ENCODE measurements around the gene ITPA.

Gene ITPA

DNA sequence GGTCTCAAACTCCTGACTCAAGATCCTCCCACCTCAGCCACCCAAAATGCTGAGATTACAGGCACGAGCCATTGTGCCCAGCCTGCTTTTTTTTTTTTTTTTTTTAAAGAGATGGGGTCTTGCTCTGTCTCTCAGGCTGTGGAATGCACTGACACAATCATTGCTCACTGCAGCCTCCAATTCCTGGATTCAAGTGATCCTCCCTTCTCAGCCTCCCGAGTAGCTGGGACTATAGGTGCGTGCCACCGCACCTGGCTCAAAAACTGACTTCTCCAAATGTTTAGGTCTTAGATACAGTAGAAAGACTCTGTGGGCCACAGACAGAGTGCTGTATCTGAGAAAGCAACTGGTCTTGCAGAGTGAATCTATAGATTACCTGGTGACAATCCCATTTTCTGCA, 60.8 kb downstream of the ITPA start:
- no peak for TF ChIP-seq CTCF (conservative IDR thresholded peaks at IDR 0.05)
- H3K27ac ChIP-seq, result no peak overlapping the region

GRCh38 chr20:3273371-3273770, 64.1 kb downstream of the ITPA start:
- no peak for TF ChIP-seq CTCF (conservative IDR thresholded peaks at IDR 0.05)

More at GRCh38 chr20:3273371-3273770, 64.1 kb downstream of the ITPA start:
- no peak overlapping the region for H3K27ac ChIP-seq

All from VCaP (cell line).